Heart left ventricle (tissue), 13 donors: ENCODE data around the gene EYS.

Experiments
- POLR2A ChIP-seq, 2 donors: fragments of 450-650 bp; IDR thresholded peaks; one replicate each; pipeline ENCODE4 v1.6.1; 2017; ENCODE audit warnings: antibody characterized with exemption in 2 of 2, mild to moderate bottlenecking in 2 of 2, moderate library complexity in 2 of 2
- TF ChIP-seq, protein P1 (sequence below), 12 donors: fragments of 200-600 bp; sonication (generic) in 4 of 12; IDR thresholded peaks; one replicate each; pipeline versions ENCODE4 v1.5.0 to v1.8.0; 2018 to 2022; ENCODE audit warnings: antibody characterized with exemption in 12 of 12, mild to moderate bottlenecking in 5 of 12
- donor health status: ischemic (EF 13 %, LVEDD 7.1; RV severe dilation, severe dysfunction).
- donor health status: DM: no; HTN: yes; CAD: no.
- donor health status: DM: no; HTN: no; CAD: no.
- donor health status: ischemic (EF 25% LVEDD 6.9; RV normal size, moderate dysfunction).
- donor health status: ischemic (EF 25% LVEDD 5.7; RV mildly dilated, moderate dysfunction).
- donor health status: ischemic (EF 35%, LVEDD 5.7; RV mildly dilated, moderate dysfunction).
- donor health status: nonischemic (EF 11% LVEDD 7.7; RV severe dilation, severe dysfunction).
- donor health status: DM: yes; HTN: yes; CAD: no.
- donor health status: PGD.
- donor health status: ischemic (EF 29% LVEDD 5.4; RV normal size, mild dysfunction).
- donor health status: nonischemic (EF 23%, LVEDD 6.1; RV moderate dilation, normal function).

GRCh38 chr6:63788569-63788968, 1918.5 kb downstream of the EYS start:
- TF ChIP-seq, protein P1, sequence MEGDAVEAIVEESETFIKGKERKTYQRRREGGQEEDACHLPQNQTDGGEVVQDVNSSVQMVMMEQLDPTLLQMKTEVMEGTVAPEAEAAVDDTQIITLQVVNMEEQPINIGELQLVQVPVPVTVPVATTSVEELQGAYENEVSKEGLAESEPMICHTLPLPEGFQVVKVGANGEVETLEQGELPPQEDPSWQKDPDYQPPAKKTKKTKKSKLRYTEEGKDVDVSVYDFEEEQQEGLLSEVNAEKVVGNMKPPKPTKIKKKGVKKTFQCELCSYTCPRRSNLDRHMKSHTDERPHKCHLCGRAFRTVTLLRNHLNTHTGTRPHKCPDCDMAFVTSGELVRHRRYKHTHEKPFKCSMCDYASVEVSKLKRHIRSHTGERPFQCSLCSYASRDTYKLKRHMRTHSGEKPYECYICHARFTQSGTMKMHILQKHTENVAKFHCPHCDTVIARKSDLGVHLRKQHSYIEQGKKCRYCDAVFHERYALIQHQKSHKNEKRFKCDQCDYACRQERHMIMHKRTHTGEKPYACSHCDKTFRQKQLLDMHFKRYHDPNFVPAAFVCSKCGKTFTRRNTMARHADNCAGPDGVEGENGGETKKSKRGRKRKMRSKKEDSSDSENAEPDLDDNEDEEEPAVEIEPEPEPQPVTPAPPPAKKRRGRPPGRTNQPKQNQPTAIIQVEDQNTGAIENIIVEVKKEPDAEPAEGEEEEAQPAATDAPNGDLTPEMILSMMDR (IDR thresholded peaks at IDR 0.05): no peak
- no peak for TF ChIP-seq POLR2A (IDR thresholded peaks at IDR 0.05)
